ENCODE data around the gene GM2A. TPM values are rescaled to one million over a fixed set of nuclear protein-coding genes. Genes with fewer than 3 reads are reported as not detected.

GM2A gene
- total and polyA plus RNA-seq, 2 of the 13 experiments (the other 11 are each of a cell fraction or from before 2014, with no cell fraction given), result 14.6 to 29.6 TPM

DNA sequence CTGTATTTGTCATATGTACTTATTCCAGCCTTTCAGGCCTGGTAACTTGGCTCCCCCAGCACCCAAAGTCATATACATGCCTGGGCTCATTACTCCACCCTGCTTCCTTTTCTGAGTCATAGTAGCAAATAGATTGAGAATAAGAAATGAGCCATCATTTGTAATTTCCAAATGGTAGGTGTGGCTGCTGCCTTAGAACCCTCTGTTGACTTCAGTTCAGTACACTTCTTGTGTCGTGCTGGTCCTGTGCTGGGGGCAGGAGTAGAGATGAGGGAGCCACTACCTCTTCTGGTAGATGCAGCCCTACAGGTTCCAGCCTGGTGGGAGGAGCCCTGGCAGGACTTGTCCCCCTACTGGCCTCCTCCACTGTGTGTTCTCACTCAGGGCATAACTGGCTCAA lies 11.1 kb downstream of the GM2A start:
- Histone ChIP-seq H3K4me3 (replicated peaks in 1 of 3; ENCODE audit: insufficient read depth in 1 of 3, low read depth in 2 of 3, low read length in 3 of 3) (no peak overlapping the region), H4K20me1 (ENCODE audit: insufficient read depth, low read length) (no peaks in the 10 kb centered on the region), H3K27me3 (ENCODE audit: control insufficient read depth in 1 of 2, insufficient read depth in 2 of 2, low read length in 2 of 2) (no peaks in the 10 kb centered on the region), H3K4me2 (ENCODE audit: low read depth, low read length) (no peak overlapping the region), H3K36me3 (replicated peaks in 1 of 2; ENCODE audit: control insufficient read depth in 1 of 2, insufficient read depth in 2 of 2, low read length in 2 of 2) (peaks cover 9 to 24% of the 10 kb centered on the region in 2 experiments; a peak in 4 of 5 replicates), H3K27ac (ENCODE audit: extremely low read length, insufficient read depth, low read length) (no peak overlapping the region), H3K9ac (ENCODE audit: insufficient read depth, low read depth, low read length) (no peak overlapping the region), H3K4me1 (ENCODE audit: insufficient read depth, low read length) (no peaks in the 10 kb centered on the region), H3K9me3 (ENCODE audit: low read length) (no peaks in the 10 kb centered on the region), H3K79me2 (ENCODE audit: insufficient read depth, low read length) (no peaks in the 10 kb centered on the region), H2AFZ (ENCODE audit: low read length) (no peak overlapping the region)
- FAIRE-seq (no peak), DNase-seq (ENCODE audit: low spot score) (no peak), ATAC-seq (peak; percentile 39; the same call in 1 of the 3 replicates)
- CTCF ChIA-PET (ENCODE audit: low intra/inter-chr PET ratio, low total read pairs), result no interaction called here
- BruUV-seq (replicated peaks), result no TSS peak
- 100% methylated on average over 1 of the region's 1 CpG for WGBS (ENCODE audit: low lambda C conversion rate)
- POLR2A ChIA-PET, result interaction anchor here (1.2 kb wide), 1 partner anchor 11 kb away, joined by 4 read pairs; the partner anchor contains the start of gene GM2A
- intact Hi-C loops (cut with micrococcal nuclease; ENCODE audit: unreplicated experiment) (no loop called here), in situ Hi-C loops (cut with HindIII; ENCODE audit: extremely low pct_ligation_motif_present, low pct_unique_long_range_greater_than_20kb) (no loop called here)
- TF ChIP-seq ZMAT3 (CRISPR knock-in tag; conservative IDR thresholded peaks at IDR 0.05), result no peak
- TF ChIP-seq, protein P1, sequence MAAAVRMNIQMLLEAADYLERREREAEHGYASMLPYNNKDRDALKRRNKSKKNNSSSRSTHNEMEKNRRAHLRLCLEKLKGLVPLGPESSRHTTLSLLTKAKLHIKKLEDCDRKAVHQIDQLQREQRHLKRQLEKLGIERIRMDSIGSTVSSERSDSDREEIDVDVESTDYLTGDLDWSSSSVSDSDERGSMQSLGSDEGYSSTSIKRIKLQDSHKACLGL (CRISPR knock-in tag; IDR thresholded peaks at IDR 0.05), result no peak
- no peak for TF ChIP-seq ETV6 (CRISPR knock-in tag; conservative IDR thresholded peaks at IDR 0.05)
- TF ChIP-seq, protein P2, sequence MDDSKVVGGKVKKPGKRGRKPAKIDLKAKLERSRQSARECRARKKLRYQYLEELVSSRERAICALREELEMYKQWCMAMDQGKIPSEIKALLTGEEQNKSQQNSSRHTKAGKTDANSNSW (CRISPR knock-in tag; IDR thresholded peaks at IDR 0.05; ENCODE audit: borderline replicate concordance), result no peak
- TF ChIP-seq, protein P3, sequence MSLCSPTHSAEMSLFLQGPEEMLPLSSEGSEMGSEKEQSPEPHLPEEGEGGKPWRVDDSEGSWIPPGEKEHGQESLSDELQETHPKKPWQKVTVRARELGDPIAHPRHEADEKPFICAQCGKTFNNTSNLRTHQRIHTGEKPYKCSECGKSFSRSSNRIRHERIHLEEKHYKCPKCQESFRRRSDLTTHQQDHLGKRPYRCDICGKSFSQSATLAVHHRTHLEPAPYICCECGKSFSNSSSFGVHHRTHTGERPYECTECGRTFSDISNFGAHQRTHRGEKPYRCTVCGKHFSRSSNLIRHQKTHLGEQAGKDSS (CRISPR knock-in tag; IDR thresholded peaks at IDR 0.05; ENCODE audit: borderline replicate concordance, low read depth), result no peak
- no peak for TF ChIP-seq CREB1 (IDR thresholded peaks at IDR 0.05)
- no peak for TF ChIP-seq CREB1 (CRISPR knock-in tag; IDR thresholded peaks at IDR 0.05)
- no peak for TF ChIP-seq SIX1 (CRISPR knock-in tag; IDR thresholded peaks at IDR 0.05; ENCODE audit: borderline replicate concordance)
- TF ChIP-seq, protein P4, sequence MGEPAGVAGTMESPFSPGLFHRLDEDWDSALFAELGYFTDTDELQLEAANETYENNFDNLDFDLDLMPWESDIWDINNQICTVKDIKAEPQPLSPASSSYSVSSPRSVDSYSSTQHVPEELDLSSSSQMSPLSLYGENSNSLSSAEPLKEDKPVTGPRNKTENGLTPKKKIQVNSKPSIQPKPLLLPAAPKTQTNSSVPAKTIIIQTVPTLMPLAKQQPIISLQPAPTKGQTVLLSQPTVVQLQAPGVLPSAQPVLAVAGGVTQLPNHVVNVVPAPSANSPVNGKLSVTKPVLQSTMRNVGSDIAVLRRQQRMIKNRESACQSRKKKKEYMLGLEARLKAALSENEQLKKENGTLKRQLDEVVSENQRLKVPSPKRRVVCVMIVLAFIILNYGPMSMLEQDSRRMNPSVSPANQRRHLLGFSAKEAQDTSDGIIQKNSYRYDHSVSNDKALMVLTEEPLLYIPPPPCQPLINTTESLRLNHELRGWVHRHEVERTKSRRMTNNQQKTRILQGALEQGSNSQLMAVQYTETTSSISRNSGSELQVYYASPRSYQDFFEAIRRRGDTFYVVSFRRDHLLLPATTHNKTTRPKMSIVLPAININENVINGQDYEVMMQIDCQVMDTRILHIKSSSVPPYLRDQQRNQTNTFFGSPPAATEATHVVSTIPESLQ (CRISPR knock-in tag; conservative IDR thresholded peaks at IDR 0.05), result no peak
- TF ChIP-seq NFKBIZ (CRISPR knock-in tag; IDR thresholded peaks at IDR 0.05), result no peak
- TF ChIP-seq, protein P5, sequence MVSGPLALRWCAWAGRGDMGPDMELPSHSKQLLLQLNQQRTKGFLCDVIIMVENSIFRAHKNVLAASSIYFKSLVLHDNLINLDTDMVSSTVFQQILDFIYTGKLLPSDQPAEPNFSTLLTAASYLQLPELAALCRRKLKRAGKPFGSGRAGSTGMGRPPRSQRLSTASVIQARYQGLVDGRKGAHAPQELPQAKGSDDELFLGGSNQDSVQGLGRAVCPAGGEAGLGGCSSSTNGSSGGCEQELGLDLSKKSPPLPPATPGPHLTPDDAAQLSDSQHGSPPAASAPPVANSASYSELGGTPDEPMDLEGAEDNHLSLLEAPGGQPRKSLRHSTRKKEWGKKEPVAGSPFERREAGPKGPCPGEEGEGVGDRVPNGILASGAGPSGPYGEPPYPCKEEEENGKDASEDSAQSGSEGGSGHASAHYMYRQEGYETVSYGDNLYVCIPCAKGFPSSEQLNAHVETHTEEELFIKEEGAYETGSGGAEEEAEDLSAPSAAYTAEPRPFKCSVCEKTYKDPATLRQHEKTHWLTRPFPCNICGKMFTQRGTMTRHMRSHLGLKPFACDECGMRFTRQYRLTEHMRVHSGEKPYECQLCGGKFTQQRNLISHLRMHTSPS (CRISPR knock-in tag; IDR thresholded peaks at IDR 0.05; ENCODE audit: low read depth), result no peak
- TF ChIP-seq, protein P6, sequence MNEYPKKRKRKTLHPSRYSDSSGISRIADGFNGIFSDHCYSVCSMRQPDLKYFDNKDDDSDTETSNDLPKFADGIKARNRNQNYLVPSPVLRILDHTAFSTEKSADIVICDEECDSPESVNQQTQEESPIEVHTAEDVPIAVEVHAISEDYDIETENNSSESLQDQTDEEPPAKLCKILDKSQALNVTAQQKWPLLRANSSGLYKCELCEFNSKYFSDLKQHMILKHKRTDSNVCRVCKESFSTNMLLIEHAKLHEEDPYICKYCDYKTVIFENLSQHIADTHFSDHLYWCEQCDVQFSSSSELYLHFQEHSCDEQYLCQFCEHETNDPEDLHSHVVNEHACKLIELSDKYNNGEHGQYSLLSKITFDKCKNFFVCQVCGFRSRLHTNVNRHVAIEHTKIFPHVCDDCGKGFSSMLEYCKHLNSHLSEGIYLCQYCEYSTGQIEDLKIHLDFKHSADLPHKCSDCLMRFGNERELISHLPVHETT (CRISPR knock-in tag; conservative IDR thresholded peaks at IDR 0.05), result no peak
- TF ChIP-seq NR1H2 (CRISPR knock-in tag; IDR thresholded peaks at IDR 0.05; ENCODE audit: borderline replicate concordance, low read depth), result no peak
- TF ChIP-seq SMYD3 (CRISPR knock-in tag; IDR thresholded peaks at IDR 0.05), result no peak
- TF ChIP-seq MBD4 (IDR thresholded peaks at IDR 0.05; ENCODE audit: borderline replicate concordance, low read length), result no peak
- TF ChIP-seq, protein P7, sequence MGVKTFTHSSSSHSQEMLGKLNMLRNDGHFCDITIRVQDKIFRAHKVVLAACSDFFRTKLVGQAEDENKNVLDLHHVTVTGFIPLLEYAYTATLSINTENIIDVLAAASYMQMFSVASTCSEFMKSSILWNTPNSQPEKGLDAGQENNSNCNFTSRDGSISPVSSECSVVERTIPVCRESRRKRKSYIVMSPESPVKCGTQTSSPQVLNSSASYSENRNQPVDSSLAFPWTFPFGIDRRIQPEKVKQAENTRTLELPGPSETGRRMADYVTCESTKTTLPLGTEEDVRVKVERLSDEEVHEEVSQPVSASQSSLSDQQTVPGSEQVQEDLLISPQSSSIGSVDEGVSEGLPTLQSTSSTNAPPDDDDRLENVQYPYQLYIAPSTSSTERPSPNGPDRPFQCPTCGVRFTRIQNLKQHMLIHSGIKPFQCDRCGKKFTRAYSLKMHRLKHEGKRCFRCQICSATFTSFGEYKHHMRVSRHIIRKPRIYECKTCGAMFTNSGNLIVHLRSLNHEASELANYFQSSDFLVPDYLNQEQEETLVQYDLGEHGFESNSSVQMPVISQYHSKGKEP (CRISPR knock-in tag; IDR thresholded peaks at IDR 0.05), result no peak
